Central memory CD4-positive, alpha-beta T cell (primary cell): ENCODE data around the gene HTR7.
A peak's percentile ranks its signal among the peaks of the same experiment; 100 is the strongest.
"Not testable (repeated sequence)": the region's sequence is repeated elsewhere in the genome, so short reads cannot be mapped to it uniquely, and the experiment has no call there.

ENCODE experiments used
- DNase-seq: peaks from one replicate; pipeline ENCODE4 v3.0.0; 2022
- total RNA-seq, 3 experiments: gene quantifications; one replicate each; lab custom pipeline; 2026; lab: John Stamatoyannopoulos, UW

The HTR7 gene
- 0 to 0.22 (median 0.07) reads per million in 3 experiments for total RNA-seq

DNA sequence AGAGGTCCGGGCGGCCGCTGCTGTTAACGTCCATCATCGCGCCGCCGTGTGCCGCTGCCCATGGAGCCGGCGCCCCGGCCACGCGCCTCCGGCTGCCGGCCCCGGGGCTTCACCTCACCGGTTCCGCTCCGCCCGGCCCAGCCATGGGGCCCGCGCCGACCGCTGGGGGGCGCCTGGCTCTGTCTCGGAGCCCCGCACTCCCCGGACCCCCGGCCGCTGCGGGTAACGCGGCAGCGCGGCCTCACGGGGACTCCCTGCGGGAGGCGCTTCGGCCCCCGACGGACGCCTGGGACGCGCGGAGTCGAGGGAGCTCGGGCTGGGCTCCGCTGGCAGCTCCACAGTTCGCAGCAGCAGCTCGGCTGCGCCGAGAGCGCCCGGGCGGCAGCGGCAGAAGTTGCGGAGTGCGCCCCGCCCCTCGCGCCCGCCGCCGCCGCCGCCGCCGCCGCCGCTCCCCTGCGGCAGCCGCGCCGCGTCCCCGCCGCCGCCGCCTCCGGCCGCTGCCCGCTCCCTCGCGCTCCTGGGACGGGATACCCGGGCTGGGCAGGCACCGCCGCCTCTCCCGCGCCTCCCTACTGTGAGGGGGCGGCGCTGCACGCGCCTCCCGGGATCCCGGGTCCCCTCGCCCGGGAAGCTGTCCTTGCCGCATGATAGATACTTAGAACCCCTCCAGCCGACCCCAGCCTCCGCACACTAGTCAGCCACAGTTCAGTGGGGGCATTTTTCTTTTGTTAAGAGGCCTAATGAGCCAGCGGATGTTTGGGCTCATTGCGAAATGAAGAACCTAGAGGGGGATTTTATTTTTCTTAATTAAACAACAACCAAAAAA, at the start of gene HTR7:
Gene HTR7 (minus strand): TSS at position 405 of the 826 bp plus-strand sequence. CDS start 368 bp downstream, at position 37.
- DNase-seq, result peak; percentile 62

DNA sequence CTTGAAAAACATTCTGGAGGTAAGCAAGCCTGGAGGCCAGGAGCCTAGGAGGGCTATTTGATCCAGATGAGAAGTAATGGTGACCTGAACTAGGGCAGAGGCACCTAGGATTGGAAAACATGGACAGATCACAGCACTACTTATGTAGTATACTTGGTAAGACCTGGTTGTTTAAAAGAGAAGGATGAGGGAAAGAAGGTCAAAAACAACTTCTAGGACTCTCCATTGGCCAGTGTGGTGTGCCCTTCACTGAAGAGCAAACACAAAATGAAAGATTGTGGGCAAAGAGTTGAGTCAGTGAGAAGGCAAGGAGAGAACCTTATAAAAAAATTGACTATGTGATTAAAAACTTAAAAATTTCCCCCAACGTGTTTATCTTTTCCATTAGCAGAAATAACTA, 48.8 kb upstream of the HTR7 start:
- no peak for DNase-seq

DNA sequence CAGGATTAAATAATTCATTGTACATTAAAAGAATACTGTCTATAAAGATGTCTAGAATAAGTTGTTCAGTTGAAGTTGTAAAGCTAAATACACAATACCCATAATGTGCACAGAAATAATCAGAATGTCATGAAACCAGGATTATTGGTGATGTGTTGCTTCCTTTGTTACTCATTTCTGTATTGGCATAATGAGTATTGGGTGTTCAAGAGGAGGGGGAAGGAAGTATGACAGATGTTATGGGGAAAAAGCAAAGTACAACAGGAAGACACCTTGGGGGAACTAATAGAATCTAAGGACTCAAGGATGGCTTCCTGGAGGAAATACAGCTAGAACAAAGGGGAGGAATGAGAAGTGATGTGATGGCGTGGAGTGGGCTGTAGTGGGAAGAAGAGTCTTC, 48.1 kb upstream of the HTR7 start:
- no peak for DNase-seq

DNA sequence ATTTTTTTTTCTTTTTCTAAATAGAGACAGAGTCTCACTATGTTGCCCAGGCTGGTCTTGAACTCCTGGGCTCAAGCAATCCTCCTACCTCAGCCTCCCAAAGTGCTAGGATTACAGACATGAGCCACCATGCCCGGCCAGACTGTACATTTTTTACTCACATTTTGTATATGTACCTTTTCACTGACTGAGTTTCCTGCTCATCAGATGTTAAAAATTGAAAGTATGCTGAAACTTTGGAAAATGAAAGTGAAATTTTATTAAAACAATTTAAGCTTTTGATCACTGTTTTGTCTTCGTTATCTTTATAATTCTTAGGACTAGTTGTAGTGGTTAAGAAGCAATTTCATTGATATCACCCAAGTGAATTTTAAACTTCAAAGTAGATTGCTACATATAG, 39.1 kb upstream of the HTR7 start:
- DNase-seq, result not testable (repeated sequence)

DNA sequence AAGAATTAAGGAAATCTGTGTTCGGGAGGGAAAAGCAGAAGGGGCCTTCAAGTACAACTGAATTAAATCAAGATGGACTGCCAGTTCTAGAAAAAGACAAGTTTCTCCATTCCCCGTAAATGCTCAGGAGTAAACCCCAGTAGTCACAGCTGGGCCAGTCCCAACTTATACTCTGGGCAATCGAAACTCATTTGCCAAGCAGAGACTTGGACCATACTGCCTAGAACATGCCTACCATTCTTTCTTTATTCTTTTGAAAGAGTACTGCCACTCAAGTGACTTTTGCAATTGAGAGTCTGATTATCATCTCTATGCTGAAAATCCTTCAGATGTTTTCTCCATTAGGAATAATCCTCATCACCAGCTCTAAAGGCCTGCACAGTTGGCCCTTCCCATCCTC, 35.4 kb upstream of the HTR7 start:
- DNase-seq, result no peak

DNA sequence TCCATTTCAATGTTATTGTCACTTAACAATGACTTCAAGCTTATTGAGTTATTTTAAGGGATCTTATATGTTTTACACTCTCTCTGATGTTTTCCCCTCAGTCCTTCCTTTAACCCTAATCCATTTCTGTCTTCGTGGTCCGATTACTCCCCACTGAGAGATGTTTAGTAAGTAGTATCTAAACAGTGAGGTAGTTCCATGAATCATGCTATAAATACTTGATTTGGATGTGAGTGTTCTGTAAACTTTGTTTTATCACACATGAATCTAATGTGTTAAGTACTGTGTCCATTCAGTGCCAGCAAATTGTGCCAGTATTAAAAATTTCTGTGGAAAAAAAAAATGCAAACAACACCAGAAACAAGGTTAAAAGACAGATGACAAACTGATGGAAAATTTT, 32.5 kb upstream of the HTR7 start:
- no peak for DNase-seq

DNA sequence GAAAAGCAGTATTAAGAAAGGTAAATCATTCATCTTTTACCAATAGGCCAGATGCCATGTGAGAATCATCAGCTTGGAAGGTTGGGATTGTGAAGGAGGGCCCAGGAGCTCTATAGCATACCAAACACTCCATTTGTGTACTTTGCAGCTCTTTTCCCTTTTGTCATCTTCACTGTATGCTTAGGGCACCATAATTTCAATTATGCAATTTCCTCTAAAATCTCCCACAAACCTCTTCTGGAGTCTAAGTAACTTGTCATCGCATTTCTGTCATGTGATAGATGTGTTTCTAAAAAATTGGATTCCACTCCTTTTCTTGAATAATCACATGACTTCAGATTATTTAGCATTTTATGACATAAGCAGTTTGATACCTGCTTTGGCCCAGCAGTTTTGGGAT, 31.8 kb upstream of the HTR7 start:
- DNase-seq, result no peak

DNA sequence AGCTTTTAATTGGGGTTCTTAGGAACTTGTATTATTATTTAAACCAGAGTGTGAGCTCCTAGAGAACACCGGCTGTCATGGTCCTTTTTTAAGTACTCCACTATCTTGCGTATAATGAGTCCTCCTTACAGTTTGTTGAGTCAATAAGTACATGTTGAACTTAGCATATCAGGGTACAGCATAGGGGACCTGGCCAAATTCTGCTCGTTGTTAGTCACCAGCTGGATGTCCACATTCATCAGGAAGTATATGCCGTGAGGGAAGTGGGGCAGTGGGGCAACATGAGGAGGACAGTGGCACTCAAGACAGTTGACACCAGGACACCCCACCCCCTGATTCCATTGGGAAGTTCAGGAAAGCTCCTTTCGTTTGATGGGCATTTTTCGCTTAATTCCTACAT, 30.5 kb upstream of the HTR7 start:
- no peak for DNase-seq

DNA sequence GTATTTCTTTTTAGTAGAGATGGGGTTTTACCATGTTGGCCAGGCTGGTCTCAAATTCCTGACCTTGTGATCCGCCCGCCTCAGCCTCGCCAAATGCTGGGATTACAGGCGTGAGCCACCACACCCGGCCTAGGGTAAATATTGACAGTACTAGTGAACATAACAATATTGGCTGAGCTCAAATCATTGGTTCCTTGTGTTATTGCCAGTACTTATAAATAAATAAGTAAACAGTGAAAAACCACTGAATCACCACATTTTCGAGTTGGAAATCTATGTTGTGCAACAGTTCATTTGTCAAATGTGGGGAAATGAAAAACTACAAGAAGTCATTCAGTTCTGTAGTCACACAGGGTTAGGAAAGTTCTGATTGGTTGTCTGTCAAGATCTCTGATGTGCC, 29.7 kb upstream of the HTR7 start:
- DNase-seq, result no peak

DNA sequence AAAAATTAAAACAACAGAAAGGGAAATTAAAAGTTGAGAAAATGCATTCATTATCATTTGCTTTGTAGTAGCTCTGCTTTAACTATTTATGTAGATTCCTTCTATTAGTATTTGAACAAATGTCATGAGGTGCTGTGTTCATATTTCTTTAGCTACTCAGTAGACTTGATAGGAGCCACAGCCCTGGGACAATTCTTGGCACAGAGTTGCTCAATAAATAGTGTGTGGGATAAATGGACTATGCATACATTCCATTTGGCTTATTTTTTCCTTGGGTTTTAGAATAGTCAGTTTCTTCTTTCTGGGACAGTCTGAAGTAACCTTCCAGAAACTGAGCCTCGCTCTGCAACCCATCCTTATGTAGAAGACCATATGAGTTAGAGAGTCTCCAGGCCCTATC, 27.3 kb upstream of the HTR7 start:
- no peak for DNase-seq

DNA sequence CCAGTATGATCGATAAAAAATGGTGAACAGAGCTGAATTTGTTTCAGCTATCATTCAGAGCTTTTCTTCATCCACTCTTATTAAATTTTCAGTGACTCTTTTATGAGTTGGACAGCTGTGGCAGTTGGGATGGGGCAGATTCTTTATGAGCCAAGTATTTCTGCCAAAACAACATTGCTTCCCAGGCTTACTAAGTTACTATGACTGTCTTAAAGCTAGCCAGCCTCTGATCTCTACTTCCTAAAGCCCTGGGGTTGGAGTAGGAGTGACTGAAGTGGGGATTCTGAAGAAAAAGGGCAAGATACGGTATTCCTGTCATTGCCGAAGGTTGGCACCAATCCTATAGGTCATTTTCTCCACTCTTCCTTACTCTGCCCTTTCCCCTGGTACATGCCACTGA, 26.6 kb upstream of the HTR7 start:
- DNase-seq, result no peak

DNA sequence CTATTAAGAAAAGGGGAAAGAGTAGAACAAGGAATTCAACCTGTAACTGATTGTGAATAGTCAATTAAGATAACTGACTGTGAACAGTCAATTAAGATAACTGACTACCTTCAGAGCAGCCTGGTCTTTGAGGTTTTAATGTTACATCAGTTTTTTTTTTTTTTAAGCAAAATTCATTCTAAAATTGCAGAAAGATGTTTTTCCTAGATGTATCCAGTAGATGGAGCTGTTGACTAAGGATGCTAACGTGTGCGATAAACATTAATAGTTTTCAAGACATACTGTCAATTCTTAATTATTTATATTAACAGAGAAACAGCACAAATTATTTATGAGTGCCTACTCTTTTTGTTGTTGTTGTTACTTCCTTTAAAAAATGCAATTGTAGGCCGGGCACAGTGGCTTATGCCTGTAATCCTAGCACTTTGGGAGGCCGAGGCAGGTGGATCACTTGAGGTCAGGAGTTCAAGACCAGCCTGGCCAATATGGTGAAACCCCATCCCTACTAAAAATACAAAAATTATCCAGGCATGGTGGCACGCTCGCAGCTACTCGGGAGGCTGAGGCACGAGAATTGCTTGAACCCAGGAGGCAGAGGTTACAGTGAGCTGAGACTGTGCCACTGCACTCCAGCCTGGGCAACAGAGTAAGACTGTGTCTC, 22.4 kb upstream of the HTR7 start:
- peak; percentile 34 for DNase-seq

DNA sequence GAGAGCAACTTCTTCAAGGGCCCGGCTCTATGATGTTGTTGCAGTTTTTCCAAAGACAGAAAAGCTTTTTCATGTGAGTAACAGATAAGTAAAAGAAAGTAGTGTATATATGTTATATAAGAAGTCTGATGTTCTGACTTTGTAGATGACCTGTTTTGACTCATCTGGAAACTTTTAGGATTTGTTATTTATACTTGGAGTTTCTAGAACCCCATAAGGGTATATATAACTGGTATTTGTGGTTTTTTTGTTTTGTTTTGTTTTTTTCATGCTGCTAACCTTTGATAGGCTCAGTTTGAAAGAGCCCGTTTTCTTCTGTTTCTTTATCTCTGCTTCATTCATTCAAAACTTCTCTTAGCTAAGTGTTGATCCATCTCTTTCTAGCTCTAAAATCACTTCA, 21.2 kb upstream of the HTR7 start:
- no peak for DNase-seq

DNA sequence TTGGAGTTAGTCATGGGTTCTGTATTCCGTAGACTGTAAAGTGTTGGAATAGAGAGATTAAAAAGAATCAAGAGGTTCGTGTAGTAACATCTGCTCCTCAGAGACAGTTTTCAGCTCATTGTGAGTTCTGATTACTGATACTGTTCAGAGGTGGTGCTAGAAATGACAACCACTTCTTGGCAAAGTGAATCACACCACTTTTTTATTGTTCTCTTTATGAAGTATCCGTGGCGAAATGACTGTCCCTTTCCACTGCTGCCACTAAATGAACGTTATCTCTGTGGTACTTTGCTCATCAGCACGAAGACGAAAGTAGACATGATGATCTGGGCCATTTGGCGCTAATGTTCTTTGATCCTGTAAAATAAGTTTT, 14.8 kb upstream of the HTR7 start:
- DNase-seq, result no peak

DNA sequence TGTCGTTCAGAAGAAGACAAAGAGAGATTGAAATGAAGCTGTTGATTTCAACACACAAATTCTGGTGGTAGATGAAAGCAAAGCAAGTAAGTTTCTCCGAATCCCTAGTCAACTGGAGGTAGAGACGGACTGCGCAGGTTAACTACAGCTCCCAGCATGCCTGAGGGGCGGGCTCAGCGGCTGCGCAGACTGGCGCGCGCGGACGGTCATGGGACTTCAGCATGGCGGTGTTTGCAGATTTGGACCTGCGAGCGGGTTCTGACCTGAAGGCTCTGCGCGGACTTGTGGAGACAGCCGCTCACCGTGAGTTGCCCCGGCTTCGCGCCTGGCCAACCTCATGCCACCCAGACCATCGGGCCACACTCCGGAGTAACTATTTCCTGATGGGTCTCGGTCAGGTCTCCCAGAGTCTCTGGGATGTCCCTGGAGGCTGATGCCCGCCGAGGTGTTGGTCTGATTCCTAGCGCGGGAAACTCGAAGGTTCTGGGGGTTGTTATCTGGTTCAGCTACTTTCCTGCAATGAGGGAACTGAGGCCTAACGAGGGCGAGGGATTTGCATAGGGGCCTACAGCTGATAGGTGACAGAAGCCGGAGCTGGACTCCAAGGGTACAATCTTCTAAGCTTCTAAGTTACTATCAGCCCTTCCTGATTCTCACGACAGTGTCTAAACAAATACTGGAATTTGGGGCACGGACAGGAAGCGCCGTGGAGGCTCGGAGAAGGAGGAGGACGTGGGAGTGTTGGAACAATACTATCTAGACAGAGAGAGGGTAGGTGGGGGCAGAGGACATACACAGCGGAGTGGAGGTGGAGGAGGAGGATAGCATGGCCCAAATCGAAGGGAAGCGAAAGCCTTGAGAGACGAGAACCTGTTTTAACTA, 14.2 kb upstream of the HTR7 start, which contains the start of gene RPP30:
Gene RPP30 (plus strand): TSS at position 209 of the 882 bp plus-strand sequence. CDS start 13 bp downstream, at position 222.
- peak; percentile 77 for DNase-seq

DNA sequence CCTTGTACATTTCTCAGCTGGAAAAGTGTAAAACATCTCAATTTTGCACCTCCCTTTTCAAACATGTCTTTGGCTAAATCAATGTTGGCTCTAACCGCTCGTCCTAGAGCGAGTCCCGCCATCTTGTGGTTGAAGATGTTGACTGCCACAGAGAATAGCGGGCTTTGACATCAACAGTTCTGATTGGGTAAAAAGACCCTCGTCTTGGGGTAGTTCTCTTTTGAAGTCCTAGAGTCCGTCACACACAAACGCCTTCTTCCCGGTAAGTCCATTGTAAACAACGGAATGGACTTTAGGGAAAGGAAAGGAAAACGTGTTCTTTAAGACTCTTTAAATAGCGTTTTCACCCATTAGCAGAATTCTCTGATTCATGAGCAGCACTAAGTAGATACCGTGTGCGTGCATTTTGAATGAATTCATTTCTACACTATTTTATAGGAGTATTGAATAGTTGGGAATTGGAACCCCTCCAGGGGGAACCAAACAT, 13.5 kb upstream of the HTR7 start:
- peak; percentile 52 for DNase-seq

DNA sequence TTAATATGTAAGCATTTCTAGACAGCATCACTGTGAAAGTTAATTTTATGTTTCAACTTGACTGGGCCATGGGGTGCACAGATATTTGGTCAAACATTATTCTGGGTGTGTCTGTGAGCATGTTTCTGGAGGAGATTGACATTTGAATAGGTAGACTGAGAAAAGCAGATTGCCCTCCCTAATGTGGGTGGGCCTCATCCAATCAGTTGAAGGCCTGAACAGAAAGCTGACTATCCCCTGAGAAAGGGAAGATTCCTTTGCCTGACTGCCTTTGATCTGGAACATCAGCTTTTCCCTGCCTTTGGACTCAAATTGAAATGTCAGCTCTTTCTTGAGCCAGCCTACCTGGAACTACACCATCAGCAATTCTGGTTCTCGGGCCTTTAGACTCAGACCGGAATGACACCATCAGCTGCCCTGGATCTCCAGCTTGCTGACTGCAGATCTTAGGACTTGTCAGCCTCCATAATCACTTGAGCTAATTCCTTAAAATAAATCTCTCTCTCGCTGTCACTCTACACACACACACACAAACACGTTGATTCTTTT, 8.3 kb upstream of the HTR7 start:
- DNase-seq, result no peak

DNA sequence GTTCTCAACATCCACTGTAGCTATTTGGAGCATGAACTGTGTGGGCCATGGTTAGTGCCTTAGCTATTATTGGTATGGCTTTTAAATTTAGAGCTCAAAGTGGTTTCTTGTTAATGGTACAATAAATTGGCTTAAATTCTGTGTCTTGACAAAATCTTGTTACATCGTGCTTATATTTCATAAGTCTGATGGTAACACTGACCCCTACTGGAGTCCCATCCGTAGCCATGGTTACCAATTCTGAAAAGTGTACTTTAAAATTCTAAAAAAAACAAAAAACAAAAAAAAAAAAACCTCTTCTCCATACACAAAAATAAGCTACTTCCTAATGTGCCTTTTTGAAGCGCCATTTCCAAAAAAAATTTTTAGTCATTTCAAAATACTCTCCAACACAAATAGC, 7.6 kb upstream of the HTR7 start:
- DNase-seq, result no peak

DNA sequence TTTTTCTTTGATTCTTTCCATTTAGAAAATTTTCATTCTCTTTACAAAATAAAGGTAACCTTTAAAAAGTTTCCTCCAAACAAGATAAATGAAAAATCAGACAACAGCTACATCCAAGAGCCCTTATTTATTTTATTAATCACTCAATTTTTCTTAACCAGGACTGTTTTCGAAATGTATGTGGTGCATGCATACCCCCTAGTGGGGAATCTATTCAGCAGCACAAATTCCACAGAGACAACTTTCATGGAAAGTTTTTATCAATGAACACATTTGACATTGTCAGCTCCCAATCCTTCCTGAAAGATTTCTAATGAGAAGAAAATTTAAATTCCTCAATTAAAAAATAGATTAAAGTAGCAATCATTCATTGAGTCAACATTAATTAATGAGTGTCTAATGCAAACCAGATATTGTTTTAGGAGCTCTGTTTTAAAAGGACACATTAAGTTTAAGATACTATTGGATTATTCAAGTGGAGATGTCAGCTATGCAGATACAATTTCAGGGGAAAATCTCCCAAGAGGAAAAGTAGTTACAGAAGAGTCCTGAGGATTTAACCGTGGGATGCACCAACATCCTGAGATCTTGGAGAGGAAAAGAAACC, 5.2 kb upstream of the HTR7 start:
- peak; percentile 6 for DNase-seq

DNA sequence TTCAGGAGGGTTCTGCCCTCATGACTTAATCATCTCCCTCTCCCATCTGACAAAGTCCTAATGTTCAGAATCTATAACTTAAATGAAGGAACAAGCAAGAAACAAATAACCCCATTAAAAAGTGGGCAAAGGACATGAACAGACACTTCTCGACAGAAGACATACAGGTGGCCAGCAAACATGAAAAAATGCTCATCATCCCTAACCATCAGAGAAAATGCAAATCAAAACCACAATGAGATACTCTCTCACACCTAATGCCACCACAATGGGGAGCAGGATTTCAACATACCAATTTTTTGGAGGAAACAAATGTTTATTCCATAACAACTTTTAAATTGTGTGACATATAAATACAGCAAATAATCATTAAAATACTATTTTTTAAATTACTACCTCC, 3.0 kb upstream of the HTR7 start:
- no peak for DNase-seq

DNA sequence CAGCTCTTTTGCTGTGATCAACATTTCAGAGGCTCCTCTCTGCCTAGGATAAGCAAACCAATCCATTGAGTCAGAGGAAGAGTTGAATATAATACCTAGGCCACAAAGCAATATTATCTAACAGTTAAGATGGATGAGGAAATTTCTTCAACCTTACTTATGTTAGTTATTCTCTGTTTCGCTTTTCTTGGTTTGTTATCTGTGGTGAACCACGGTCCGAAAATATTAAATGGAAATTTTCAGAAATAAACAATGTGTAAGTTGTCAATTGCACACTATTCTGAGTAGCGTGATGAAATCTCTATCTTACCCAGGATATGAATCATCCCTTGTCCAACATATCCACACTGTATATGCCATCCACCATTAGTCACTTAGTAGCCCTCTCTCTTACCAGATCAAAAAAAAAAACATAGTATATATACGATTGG, 1.5 kb upstream of the HTR7 start:
- DNase-seq, result no peak

DNA sequence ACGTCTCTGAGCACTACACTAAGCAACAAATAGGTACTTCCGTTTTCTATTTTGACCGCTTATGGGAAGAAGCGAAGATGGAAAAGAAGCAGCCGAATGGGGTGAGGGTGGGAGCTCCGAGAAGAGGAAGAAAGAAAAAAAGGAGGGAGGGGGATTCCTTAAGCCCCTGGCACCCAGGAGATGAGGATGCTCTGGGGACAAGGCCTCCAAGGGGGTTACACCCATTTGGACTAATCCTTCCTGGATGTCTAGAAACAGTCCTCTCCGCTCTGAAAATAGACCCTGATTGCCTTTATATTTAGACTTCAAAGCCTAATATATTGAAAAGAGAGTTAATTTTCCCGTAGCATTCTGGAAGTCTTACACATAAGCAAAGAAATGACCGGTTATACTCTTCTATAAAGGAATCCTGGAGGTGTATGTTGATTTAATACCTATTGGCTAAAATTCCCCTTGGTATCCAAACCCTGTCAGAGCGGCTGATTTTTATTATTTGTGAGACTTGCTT, 676 bp upstream of the HTR7 start:
- DNase-seq, result no peak
